ENCODE measurements around the gene CBY2. TPM values are rescaled to one million over a fixed set of nuclear protein-coding genes. Genes with fewer than 3 reads are reported as not detected.

Gene CBY2
- total RNA-seq, 1 donor from 2014 or later = not detected

- no peak for DNase-seq (ENCODE audit: low read depth)
- H3K4me3 ChIP-seq (ENCODE audit: low read depth, low read length) = no peak overlapping the region
- TF ChIP-seq CTCF (conservative IDR thresholded peaks at IDR 0.05; ENCODE audit: low read depth, low read length) = no peak
Measured at GRCh38 chr13:45690636-45691035, 11.5 kb upstream of the CBY2 start.

- no peak for DNase-seq (ENCODE audit: low read depth)
- no peak overlapping the region for H3K4me3 ChIP-seq (ENCODE audit: low read depth, low read length)
- no peak for TF ChIP-seq CTCF (conservative IDR thresholded peaks at IDR 0.05; ENCODE audit: low read depth, low read length)
Measured at GRCh38 chr13:45691251-45691650, 10.9 kb upstream of the CBY2 start.

- no peak for DNase-seq (ENCODE audit: low read depth)
- TF ChIP-seq CTCF (conservative IDR thresholded peaks at IDR 0.05; ENCODE audit: low read depth, low read length) = no peak
- no peak overlapping the region for H3K4me3 ChIP-seq (ENCODE audit: low read depth, low read length)
Measured at GRCh38 chr13:45691667-45692066, 10.5 kb upstream of the CBY2 start.

- H3K4me3 ChIP-seq (ENCODE audit: low read depth, low read length) = no peak overlapping the region
- DNase-seq (ENCODE audit: low read depth) = no peak
- no peak for TF ChIP-seq CTCF (conservative IDR thresholded peaks at IDR 0.05; ENCODE audit: low read depth, low read length)
Measured at GRCh38 chr13:45695198-45695730, 6.9 kb upstream of the CBY2 start.

- no peak for TF ChIP-seq CTCF (conservative IDR thresholded peaks at IDR 0.05; ENCODE audit: low read depth, low read length)
- DNase-seq (ENCODE audit: low read depth) = no peak
- no peak overlapping the region for H3K4me3 ChIP-seq (ENCODE audit: low read depth, low read length)
Measured at GRCh38 chr13:45696610-45697226, 5.4 kb upstream of the CBY2 start.

GRCh38 chr13:45700971-45701900, 884 bp upstream of the CBY2 start:
- no peak for DNase-seq (ENCODE audit: low read depth)
- TF ChIP-seq CTCF (conservative IDR thresholded peaks at IDR 0.05; ENCODE audit: low read depth, low read length) = no peak
- H3K4me3 ChIP-seq (ENCODE audit: low read depth, low read length) = no peak overlapping the region

Measured in epithelial cell of proximal tubule (primary cell).